A549 (cell line): ENCODE measurements around the gene DNAH1.

Experiments
- BHLHE40 ChIP-seq: IDR thresholded peaks from 2 replicates; pipeline ENCODE4 v1.6.1; 2012; ENCODE audit warnings: low read depth, low read length, inconsistent platforms
- CHD2 ChIP-seq: fragments of 150-350 bp; IDR thresholded peaks from 2 replicates; pipeline ENCODE4 v1.6.1; 2014; ENCODE audit warnings: low read length; ENCODE audit not compliant: partially characterized antibody
- CTCF ChIP-seq: fragments of >200 bp; sonication (Bioruptor Twin); formaldehyde crosslinking; IDR thresholded peaks from 3 replicates; pipeline ENCODE4 v1.5.1; 2016
- HMGXB4 ChIP-seq: fragments of 250-450 bp; sonication (Bioruptor Pico); IDR thresholded peaks from 2 replicates; pipeline ENCODE4 v1.5.0; 2021; ENCODE audit warnings: mild to moderate bottlenecking, moderate library complexity, borderline replicate concordance
- KDM1A ChIP-seq: fragments of 200-600 bp; sonication (generic); IDR thresholded peaks from 2 replicates; pipeline ENCODE4 v1.6.1; 2016; ENCODE audit warnings: low read depth, mild to moderate bottlenecking
- PBX3 ChIP-seq: IDR thresholded peaks from 2 replicates; pipeline ENCODE4 v1.6.1; 2012
- POLR2A ChIP-seq: IDR thresholded peaks from 2 replicates; pipeline ENCODE4 v1.6.1; 2012; ENCODE audit warnings: mild to moderate bottlenecking, low read length
- RAD21 ChIP-seq, 2 experiments: fragments of >200 bp in 1 of 2; sonication (Bioruptor Twin) in 1 of 2; formaldehyde crosslinking in 1 of 2; IDR thresholded peaks in 1 of 2; conservative IDR thresholded peaks in 1 of 2; 2 replicates in 1 of 2; 3 replicates in 1 of 2; pipeline ENCODE4 v1.6.1; 2012 to 2018; ENCODE audit warnings: inconsistent platforms in 1 of 2
- RCOR1 ChIP-seq: fragments of 150-350 bp; IDR thresholded peaks from 2 replicates; pipeline ENCODE4 v1.6.1; 2014; ENCODE audit warnings: antibody characterized with exemption, low read length, low read depth
- RNF2 ChIP-seq: fragments of 200-600 bp; sonication (generic); IDR thresholded peaks from 2 replicates; pipeline ENCODE4 v1.6.1; 2016; ENCODE audit warnings: low read depth, mild to moderate bottlenecking, antibody characterized with exemption, moderate library complexity, borderline replicate concordance
- SREBF2 ChIP-seq: fragments of 450-650 bp; IDR thresholded peaks from 2 replicates; pipeline ENCODE4 v1.6.1; 2014; ENCODE audit warnings: mild to moderate bottlenecking, moderate library complexity

- TF ChIP-seq RNF2 (no peak), CHD2 (no peak), BHLHE40 (no peak), POLR2A (no peak), CTCF (no peak), RCOR1 (no peak), SREBF2 (no peak), RAD21 (conservative IDR thresholded peaks at IDR 0.05 in 1 of 2, IDR thresholded peaks at IDR 0.05 in 1 of 2) (no peak), HMGXB4 (CRISPR knock-in tag) (no peak), KDM1A (no peak), PBX3 (no peak)
These were observed 63.5 kb downstream of the DNAH1 start for GRCh38 chr3:52379610-52380009.
